TTC549 (cell line): ENCODE measurements around the gene KEAP1.

ENCODE experiments used
- FAIRE-seq: peaks from 2 replicates; lab custom pipeline; 2012; peaks lifted over from hg19 to GRCh38; lab: Jason Lieb, UNC

KEAP1 gene

GRCh38 chr19:10449037-10449436 is 54.1 kb downstream of the KEAP1 start:
- FAIRE-seq, result no peak

GRCh38 chr19:10442698-10443097 is 60.5 kb downstream of the KEAP1 start:
- FAIRE-seq, result peak; percentile 67

GRCh38 chr19:10439588-10439987 is 63.6 kb downstream of the KEAP1 start:
- no peak for FAIRE-seq
